Measurements from ENCODE around the gene TTLL11.

GRCh38 chr9:122126331-122127261, 33.5 kb upstream of the TTLL11 start:
- TF ChIP-seq CTCF (IDR thresholded peaks at IDR 0.05), result no peak
- no peak for TF ChIP-seq POLR2A (IDR thresholded peaks at IDR 0.05)

Data from Peyer's patch (tissue), 4 donors.